Measurements from ENCODE around the gene CRACR2B. TPM values are rescaled to one million over a fixed set of nuclear protein-coding genes. Genes with fewer than 3 reads are reported as not detected.

The CRACR2B gene
- total RNA-seq, 4 donors from 2014 or later, result 0.77 to 15.5 (median 2.5) TPM

- TF ChIP-seq POLR2A (IDR thresholded peaks at IDR 0.05), result no peak
- TF ChIP-seq CTCF (IDR thresholded peaks at IDR 0.05), result no peak
- Histone ChIP-seq H3K4me1 (peaks cover 0 to 57% of the 10 kb centered on the region in 2 donors), H3K36me3 (no peaks in the 10 kb centered on the region), H3K9me3 (no peaks in the 10 kb centered on the region), H3K27me3 (peaks cover 20 to 24% of the 10 kb centered on the region in 2 donors), H3K4me3 (peak overlapping the region in 1 of 2 donors; percentile 23), H3K27ac (peak overlapping the region; percentile 11 to 53)
- DNase-seq, result no peak
- intact Hi-C loops (cut with DNase I; ENCODE audit: low total_unique reads), result no loop called here
These were observed 1.6 kb downstream of the CRACR2B start for GRCh38 chr11:829176-829846.

GRCh38 chr11:829847-830294 is 2.2 kb downstream of the CRACR2B start:
- no peaks in the 10 kb centered on the region for H3K36me3 ChIP-seq
- peaks cover 0 to 63% of the 10 kb centered on the region in 2 donors for H3K4me1 ChIP-seq
- intact Hi-C loops (cut with DNase I; ENCODE audit: low total_unique reads), result no loop called here
- H3K27me3 ChIP-seq, result peaks cover 20 to 24% of the 10 kb centered on the region in 2 donors
- DNase-seq, result no peak
- no peaks in the 10 kb centered on the region for H3K9me3 ChIP-seq
- H3K27ac ChIP-seq, result peak overlapping the region in 1 of 2 donors; percentile 53
- TF ChIP-seq POLR2A (IDR thresholded peaks at IDR 0.05) (no peak), CTCF (IDR thresholded peaks at IDR 0.05) (no peak)
- H3K4me3 ChIP-seq, result peak overlapping the region; percentile 10 to 23

GRCh38 chr11:830295-831117 is 2.8 kb downstream of the CRACR2B start:
- Histone ChIP-seq H3K4me1 (peaks cover 0 to 67% of the 10 kb centered on the region in 2 donors), H3K36me3 (no peaks in the 10 kb centered on the region), H3K27me3 (peaks cover 20 to 24% of the 10 kb centered on the region in 2 donors), H3K27ac (no peak overlapping the region), H3K9me3 (no peaks in the 10 kb centered on the region), H3K4me3 (peak overlapping the region; percentile 10 to 23)
- intact Hi-C loops (cut with DNase I; ENCODE audit: low total_unique reads), result no loop called here
- DNase-seq, result peak; percentile 73 to 80
- TF ChIP-seq POLR2A (IDR thresholded peaks at IDR 0.05) (no peak), CTCF (IDR thresholded peaks at IDR 0.05) (no peak)

- no peak for DNase-seq
- H3K27me3 ChIP-seq, result peaks cover 15 to 24% of the 10 kb centered on the region in 2 donors
- intact Hi-C loops (cut with DNase I; ENCODE audit: low total_unique reads), result no loop called here
These were observed 3.6 kb downstream of the CRACR2B start for GRCh38 chr11:831118-831864.

More at GRCh38 chr11:831118-831864, 3.6 kb downstream of the CRACR2B start:
- Histone ChIP-seq H3K9me3 (no peaks in the 10 kb centered on the region), H3K4me3 (no peak overlapping the region), H3K27ac (no peak overlapping the region), H3K36me3 (no peaks in the 10 kb centered on the region), H3K4me1 (peaks cover 0 to 67% of the 10 kb centered on the region in 2 donors)
- no peak for TF ChIP-seq POLR2A (IDR thresholded peaks at IDR 0.05)
- no peak for TF ChIP-seq CTCF (IDR thresholded peaks at IDR 0.05)

Data from uterus (tissue), 4 donors.